K562 (cell line): ENCODE data around the gene DHX29. TPM values are rescaled to one million over a fixed set of nuclear protein-coding genes. Genes with fewer than 3 reads are reported as not detected.

ENCODE experiments used
- ELF4 ChIP-seq: fragments of 450-650 bp; formaldehyde crosslinking; IDR thresholded peaks from 2 replicates; pipeline ENCODE4 v1.4.0; 2022; ENCODE audit warnings: missing genetic modification characterization
- JUND ChIP-seq, 2 experiments: IDR thresholded peaks; 2 replicates in 1 of 2; 3 replicates in 1 of 2; pipeline ENCODE4 v1.6.1; 2011; ENCODE audit warnings: borderline replicate concordance in 2 of 2, low read depth in 2 of 2, low read length in 2 of 2, improper control_type of control experiment in 1 of 2, missing biosample characterization in 1 of 2, missing genetic modification characterization in 1 of 2, missing genetic modification reagents in 1 of 2
- NUFIP1 ChIP-seq: fragments of 450-650 bp; IDR thresholded peaks from 2 replicates; pipeline ENCODE4 v1.6.1; 2018; ENCODE audit not compliant: partially characterized antibody
- PHB2 ChIP-seq: fragments of 450-650 bp; IDR thresholded peaks from 2 replicates; pipeline ENCODE4 v1.6.1; 2017; ENCODE audit warnings: low read depth
- ZBTB9 ChIP-seq: fragments of 450-650 bp; formaldehyde crosslinking; IDR thresholded peaks from 2 replicates; pipeline ENCODE4 v1.4.0; 2020; ENCODE audit warnings: mild to moderate bottlenecking, moderate library complexity
- polyA plus RNA-seq, 8 experiments: library from polyadenylated mRNA; depleted of rRNA in 4 of 8; stranded (reverse) in 5 of 8; unstranded in 3 of 8; fragments of >200 nt; fragmentation: Nextera tagmentation in 2 of 8; fragmentation: Illumina TruSeq in 1 of 8; extraction: Ambion mirVana in 2 of 8; extraction: Trizol in 1 of 8; gene quantifications; 2 replicates each; pipeline versions ENCODE4 v1.2.1 to v1.2.3, GENCODE V29; 2011 to 2014; ENCODE audit warnings: inconsistent platforms in 1 of 8, missing spikeins in 1 of 8
- total RNA-seq, 7 experiments: library from RNA; depleted of rRNA in 6 of 7; stranded (reverse); fragments of >200 nt in 6 of 7; fragmentation: Illumina TruSeq in 2 of 7; extraction: Trizol in 2 of 7; gene quantifications; 2 replicates each; pipeline versions ENCODE4 v1.2.1 to v1.2.3, GENCODE V29; 2011 to 2021; ENCODE audit warnings: low replicate concordance in 1 of 7
- TF ChIP-seq, protein P1 (sequence below), 2 experiments: fragments of 450-650 bp; IDR thresholded peaks; 2 replicates each; pipeline ENCODE4 v1.6.1; 2016
- TF ChIP-seq, protein P2 (sequence below): sonication (generic); formaldehyde crosslinking; IDR thresholded peaks from 2 replicates; pipeline ENCODE4 v1.9.0; 2022; ENCODE audit warnings: mild to moderate bottlenecking, missing genetic modification reagents

DHX29 gene
- total and polyA plus RNA-seq, 9 of the 15 experiments (the other 6 are each of a cell fraction or from before 2014, with no cell fraction given): 7.5 to 42.1 (median 25.0) TPM

DNA sequence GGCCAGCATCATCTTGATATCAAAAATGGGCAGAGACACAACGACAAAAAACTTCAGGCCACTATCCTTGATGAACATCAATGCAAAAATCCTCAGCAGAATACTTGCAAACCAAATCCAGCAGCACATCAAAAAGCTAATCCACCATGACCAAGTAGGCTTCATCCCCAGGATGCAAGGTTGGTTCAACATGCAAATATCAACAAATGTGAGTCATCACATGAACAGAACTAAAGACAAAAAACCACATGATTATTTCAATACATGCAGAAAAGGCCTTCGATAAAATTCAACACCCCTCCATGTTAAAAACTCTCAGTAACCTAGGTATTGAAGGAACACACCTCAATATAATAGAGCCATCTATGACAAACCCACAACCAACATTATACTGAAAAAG is 8.8 kb upstream of the DHX29 start (continued):
- no peak for TF ChIP-seq PHB2
- no peak for TF ChIP-seq ZBTB9
- TF ChIP-seq, protein P1, sequence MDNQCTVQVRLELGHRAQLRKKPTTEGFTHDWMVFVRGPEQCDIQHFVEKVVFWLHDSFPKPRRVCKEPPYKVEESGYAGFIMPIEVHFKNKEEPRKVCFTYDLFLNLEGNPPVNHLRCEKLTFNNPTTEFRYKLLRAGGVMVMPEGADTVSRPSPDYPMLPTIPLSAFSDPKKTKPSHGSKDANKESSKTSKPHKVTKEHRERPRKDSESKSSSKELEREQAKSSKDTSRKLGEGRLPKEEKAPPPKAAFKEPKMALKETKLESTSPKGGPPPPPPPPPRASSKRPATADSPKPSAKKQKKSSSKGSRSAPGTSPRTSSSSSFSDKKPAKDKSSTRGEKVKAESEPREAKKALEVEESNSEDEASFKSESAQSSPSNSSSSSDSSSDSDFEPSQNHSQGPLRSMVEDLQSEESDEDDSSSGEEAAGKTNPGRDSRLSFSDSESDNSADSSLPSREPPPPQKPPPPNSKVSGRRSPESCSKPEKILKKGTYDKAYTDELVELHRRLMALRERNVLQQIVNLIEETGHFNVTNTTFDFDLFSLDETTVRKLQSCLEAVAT (IDR thresholded peaks at IDR 0.05): no peak
- TF ChIP-seq, protein P2, sequence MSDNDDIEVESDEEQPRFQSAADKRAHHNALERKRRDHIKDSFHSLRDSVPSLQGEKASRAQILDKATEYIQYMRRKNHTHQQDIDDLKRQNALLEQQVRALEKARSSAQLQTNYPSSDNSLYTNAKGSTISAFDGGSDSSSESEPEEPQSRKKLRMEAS (CRISPR knock-in tag): no peak
- no peak for TF ChIP-seq NUFIP1
- 0 out of 2 replicates have a peak, but pooled peaks have one; percentile 12 for TF ChIP-seq JUND (IDR thresholded peaks at IDR 0.05; ENCODE audit: borderline replicate concordance, low read depth, low read length)
- TF ChIP-seq JUND (tag; IDR thresholded peaks at IDR 0.05; ENCODE audit: borderline replicate concordance, low read depth, low read length): no peak
- TF ChIP-seq ELF4 (CRISPR knock-in tag): no peak
